ENCODE data around the gene TCEANC2.
A peak's percentile ranks its signal among the peaks of the same experiment; 100 is the strongest.
"Not testable (repeated sequence)": the region's sequence is repeated elsewhere in the genome, so short reads cannot be mapped to it uniquely, and the experiment has no call there.

Gene TCEANC2

DNA sequence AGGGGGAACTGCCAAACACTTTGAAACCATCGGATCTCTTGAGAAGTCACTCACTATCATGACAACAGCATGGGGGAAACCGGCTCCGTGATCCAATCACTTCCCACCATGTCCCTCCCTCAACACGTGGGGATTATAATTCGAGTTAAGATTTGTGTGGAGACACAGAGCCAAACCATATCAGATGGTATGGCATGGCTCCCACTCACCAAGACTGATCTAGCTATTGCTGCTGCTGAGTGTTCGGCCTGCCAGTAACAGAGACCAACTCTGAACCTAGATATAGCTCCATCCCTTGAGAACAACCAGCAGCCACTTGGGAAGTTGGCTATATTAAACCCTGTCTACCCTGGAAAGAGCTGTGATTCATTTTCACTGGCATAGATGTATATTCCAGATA, 50.0 kb downstream of the TCEANC2 start:
- DNase-seq (ENCODE audit: extremely low read depth, low read depth): no peak
- TF ChIP-seq, protein P1, sequence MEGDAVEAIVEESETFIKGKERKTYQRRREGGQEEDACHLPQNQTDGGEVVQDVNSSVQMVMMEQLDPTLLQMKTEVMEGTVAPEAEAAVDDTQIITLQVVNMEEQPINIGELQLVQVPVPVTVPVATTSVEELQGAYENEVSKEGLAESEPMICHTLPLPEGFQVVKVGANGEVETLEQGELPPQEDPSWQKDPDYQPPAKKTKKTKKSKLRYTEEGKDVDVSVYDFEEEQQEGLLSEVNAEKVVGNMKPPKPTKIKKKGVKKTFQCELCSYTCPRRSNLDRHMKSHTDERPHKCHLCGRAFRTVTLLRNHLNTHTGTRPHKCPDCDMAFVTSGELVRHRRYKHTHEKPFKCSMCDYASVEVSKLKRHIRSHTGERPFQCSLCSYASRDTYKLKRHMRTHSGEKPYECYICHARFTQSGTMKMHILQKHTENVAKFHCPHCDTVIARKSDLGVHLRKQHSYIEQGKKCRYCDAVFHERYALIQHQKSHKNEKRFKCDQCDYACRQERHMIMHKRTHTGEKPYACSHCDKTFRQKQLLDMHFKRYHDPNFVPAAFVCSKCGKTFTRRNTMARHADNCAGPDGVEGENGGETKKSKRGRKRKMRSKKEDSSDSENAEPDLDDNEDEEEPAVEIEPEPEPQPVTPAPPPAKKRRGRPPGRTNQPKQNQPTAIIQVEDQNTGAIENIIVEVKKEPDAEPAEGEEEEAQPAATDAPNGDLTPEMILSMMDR (IDR thresholded peaks at IDR 0.05; ENCODE audit: low read depth, low read length): no peak

DNA sequence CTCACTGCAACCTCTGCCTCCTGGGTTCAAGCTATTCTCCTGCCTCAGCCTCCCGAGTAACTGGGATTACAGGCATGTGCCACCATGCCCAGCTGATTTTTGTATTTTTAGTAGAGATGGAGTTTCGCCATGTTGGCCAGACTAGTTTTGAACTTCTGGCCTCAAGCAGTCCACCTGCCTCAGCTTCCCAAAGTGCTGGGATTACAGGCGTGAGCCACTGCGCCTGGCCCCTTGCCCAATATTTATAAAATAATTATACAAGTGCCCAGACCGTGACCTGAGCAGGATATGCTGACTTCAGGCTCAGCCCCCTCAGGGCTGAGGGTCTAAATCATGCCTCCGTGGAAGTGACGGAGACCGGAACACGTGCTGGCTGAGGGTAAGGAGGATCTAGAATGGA, 51.2 kb downstream of the TCEANC2 start:
- DNase-seq (ENCODE audit: extremely low read depth, low read depth): not testable (repeated sequence)

DNA sequence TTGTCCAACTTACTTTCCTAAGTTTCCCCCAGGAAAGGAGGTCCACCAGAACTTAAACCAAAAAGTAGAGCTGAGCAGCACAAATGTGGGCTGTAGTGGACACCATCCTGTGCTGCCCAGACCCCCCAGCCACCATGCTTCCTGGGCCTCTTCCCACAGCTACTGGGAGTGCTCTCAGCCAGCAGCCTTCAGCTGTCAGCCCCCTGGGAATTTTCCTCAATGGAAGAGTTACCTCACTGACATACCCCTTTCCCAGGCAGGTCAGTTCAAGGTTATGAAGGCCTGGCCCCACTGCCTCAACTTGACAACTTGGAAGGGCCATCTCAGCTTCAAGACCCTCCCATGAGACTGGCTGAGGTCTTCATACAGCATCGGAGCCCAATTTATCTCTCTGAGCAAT, 51.7 kb downstream of the TCEANC2 start:
- no peak for DNase-seq (ENCODE audit: extremely low read depth, low read depth)
- TF ChIP-seq, protein P1 (IDR thresholded peaks at IDR 0.05; ENCODE audit: low read depth, low read length): no peak

- TF ChIP-seq, protein P1 (IDR thresholded peaks at IDR 0.05; ENCODE audit: low read depth, low read length): no peak
- DNase-seq (ENCODE audit: extremely low read depth, low read depth): no peak
Measured at GRCh38 chr1:54105736-54106269, 52.4 kb downstream of the TCEANC2 start.

- TF ChIP-seq, protein P1 (IDR thresholded peaks at IDR 0.05; ENCODE audit: low read depth, low read length): peak; percentile 40
- no peak for DNase-seq (ENCODE audit: extremely low read depth, low read depth)
Measured at GRCh38 chr1:54107131-54107530, 53.7 kb downstream of the TCEANC2 start.

- no peak for DNase-seq (ENCODE audit: extremely low read depth, low read depth)
- TF ChIP-seq, protein P1 (IDR thresholded peaks at IDR 0.05; ENCODE audit: low read depth, low read length): no peak
Measured at GRCh38 chr1:54108156-54108555, 54.7 kb downstream of the TCEANC2 start.

GRCh38 chr1:54109129-54110090, 56.0 kb downstream of the TCEANC2 start:
- no peak for DNase-seq (ENCODE audit: extremely low read depth, low read depth)

More at GRCh38 chr1:54109129-54110090, 56.0 kb downstream of the TCEANC2 start:
- TF ChIP-seq, protein P1 (IDR thresholded peaks at IDR 0.05; ENCODE audit: low read depth, low read length): no peak
